HG03175 (cell line): ENCODE measurements around the gene SH3GLB2.
"Not testable (repeated sequence)": the region's sequence is repeated elsewhere in the genome, so short reads cannot be mapped to it uniquely, and the experiment has no call there.

Experiments used
- ATAC-seq: cut with Tn5 transposase; IDR thresholded peaks from one replicate; pipeline ENCODE4 v1.9.1; 2021; ENCODE audit warnings: mild to moderate bottlenecking, moderate library complexity; ENCODE audit not compliant: unreplicated experiment

SH3GLB2 gene

DNA sequence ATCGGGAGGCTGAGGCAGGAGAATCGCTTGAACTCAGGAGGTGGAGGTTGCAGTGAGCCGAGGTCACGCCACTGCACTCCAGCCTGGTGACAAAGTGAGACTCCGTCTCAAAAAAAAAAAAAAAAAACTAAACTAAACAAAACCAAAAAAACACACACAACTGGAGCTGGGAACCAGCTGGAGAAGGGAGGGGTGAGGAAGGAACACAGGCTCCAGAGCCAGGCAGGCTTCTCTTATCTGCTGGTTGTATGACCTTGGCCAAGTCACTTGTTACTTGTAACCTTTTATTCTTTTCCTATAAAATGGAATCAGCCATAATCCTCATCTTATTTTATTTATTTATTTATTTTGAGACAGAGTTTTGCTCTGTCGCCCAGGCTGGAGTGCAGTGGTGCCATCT is 24.0 kb downstream of the SH3GLB2 start:
- ATAC-seq: not testable (repeated sequence)

DNA sequence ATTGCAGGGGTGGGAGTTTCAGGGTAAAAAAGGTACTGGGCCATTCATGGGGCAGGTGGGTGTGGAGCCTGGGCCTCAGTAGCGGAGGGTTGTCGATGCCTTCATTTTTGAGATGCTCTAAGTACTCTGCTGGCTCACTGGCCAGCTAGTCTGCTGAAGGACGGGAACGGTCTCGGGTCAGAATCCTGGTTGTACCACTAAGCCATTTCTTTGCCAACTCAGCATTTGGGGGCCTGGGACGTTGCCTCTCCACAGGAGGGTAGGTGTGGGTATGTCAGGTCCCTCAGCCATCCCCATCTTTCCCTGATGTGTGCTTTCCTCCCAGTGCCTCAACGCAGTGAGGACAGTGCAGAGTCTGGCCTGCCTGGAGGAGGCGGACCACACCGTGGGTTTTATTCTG is 25.1 kb downstream of the SH3GLB2 start:
- no peak for ATAC-seq

DNA sequence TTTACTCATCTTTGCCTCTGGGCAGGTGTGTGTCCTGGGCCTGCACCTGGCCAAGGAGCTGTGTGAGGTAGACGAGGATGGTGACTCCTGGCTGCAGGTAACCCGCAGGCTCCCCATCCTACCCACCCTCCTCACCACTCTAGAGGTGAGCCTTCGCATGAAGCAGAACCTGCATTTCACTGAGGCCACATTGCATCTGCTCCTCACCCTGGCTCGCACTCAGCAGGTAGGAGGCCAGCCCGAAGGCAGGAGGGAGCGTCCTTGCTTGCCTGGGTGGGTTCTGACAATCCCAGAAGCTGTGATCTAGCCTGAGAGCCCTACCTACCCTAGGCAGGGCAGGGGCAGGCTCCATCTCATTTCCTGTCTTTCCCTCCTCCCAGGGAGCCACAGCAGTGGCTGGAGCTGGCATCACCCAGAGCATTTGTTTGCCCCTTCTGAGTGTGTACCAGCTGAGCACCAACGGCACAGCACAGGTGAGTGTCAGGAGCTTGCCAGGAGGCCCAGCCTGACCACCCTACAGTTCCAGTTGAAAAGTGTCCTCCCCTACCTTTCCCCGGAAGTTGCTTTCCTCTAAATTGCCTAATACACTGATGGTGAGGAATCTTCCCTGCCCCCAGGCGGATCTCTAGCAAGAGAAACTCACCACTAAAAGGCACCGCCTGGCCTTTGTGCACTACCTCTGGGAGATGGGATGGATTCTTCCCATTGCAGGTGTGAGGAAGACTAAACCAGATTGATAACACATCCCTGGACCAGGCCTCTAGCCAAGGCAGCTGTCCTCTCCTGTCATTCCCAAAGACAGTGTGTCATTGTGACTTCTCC is 26.4 kb downstream of the SH3GLB2 start:
- ATAC-seq: no peak

DNA sequence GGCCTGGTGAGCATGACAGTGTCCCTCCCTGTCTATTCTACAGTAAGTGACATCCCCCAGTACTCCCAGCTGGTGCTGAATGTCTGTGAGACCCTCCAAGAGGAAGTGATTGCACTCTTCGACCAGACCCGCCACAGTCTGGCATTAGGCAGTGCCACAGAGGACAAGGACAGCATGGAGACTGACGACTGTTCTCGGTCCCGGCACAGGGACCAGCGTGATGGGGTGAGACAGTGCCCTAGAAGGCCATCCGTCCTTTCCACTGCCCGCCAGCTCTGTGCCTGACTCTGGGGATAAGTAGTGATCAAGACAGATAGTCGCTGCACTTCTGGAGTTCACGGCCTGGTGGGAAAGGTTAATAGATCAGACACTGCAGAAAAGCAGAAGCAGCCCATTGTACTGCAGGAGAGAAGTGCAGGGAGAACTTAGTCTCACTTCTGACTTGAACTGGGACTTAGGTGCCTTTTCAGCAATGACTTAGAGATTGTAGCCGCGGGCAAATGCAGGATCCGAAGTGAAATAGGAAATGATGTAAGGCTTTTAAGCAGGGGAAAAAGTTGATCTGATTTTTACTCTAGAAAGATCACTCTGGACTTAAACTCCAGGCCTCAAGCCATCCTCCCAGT is 28.4 kb downstream of the SH3GLB2 start:
- no peak for ATAC-seq

GRCh38 chr9:128998462-128998861 is 29.7 kb downstream of the SH3GLB2 start:
- ATAC-seq: no peak

DNA sequence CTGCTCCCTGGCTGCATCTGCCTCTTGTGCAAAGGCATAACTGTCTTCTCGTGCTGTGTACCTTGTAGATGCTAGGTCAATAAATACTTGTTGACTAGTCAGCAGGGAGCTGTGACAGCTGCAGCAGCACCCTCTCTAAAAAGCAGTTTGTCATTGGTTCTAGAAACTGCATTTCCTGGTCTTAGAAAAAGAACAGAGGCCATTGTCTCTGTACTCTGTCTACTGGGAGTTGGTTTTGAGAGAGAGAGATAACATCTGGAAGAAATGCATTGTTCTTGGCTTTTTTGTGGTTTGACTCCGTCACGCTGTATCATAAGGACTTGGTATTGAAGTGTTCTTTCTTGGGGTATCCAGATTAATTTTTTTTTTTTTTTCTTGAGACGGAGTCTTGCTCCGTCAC is 32.3 kb downstream of the SH3GLB2 start:
- ATAC-seq: no peak

- ATAC-seq: no peak
Observed at GRCh38 chr9:128992995-128993394, 35.1 kb downstream of the SH3GLB2 start.

- no peak for ATAC-seq
Observed at GRCh38 chr9:128987805-128988204, 40.3 kb downstream of the SH3GLB2 start.

- ATAC-seq: no peak
Observed at GRCh38 chr9:128986671-128987070, 41.5 kb downstream of the SH3GLB2 start.

DNA sequence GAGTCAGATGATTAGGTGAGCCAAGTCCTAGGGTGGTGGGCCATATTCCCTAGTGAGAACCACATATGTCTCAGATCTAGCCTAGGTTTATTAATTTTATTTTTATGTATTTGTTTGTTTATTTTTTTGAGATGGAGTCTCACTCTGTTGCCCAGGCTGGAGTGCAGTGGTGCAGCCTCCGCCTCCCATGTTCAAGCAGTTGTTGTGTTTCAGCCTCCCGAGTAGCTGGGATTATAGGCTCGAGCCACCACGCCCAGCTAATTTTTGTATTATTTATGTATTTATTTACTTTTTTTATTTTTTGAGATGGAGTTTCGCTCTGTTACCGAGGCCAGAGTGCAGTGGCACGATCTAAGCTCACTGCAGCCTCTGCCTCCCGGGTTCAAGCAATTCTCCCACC is 44.6 kb downstream of the SH3GLB2 start:
- ATAC-seq: no peak

DNA sequence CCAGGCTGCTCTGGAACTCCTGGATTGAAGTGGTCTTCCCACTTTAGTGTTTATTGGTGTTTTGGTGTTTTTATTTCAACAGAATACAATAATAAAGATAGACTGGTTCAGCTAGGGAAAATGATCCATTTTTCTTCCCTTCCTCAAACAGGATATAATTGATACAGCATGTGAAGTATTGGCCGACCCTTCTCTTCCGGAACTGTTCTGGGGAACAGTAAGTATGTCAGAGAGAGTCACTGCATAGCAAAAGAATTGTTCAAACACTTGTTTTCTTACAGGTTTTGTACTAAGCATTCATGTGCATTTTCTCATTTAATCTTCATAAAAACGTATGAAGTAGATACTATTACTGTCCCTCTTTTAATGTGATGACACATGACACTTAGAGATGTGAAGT is 49.0 kb downstream of the SH3GLB2 start:
- ATAC-seq: no peak

GRCh38 chr9:128972956-128973355 is 55.2 kb downstream of the SH3GLB2 start:
- no peak for ATAC-seq

DNA sequence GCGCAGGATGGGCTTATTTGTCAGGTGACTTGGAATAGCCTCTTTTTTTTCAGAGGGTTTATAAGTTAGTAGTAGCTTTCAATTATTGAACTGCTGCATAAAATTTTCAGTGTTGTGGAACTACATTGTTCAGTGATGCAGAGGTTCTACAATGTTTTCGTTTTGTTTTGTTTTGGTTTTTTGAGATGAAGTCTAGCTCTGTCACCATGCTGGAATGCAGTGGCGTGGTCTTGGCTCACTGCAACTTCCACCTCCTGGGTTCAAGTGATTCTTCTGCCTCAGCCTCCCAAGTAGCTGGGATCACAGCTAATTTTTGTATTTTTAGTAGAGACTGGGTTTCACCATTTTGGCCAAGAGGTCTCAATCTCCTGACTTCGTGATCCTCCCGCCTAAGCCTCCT is 58.6 kb downstream of the SH3GLB2 start:
- no peak for ATAC-seq

- ATAC-seq: not testable (repeated sequence)
Observed at GRCh38 chr9:128961403-128961802, 66.7 kb downstream of the SH3GLB2 start.
